Subcutaneous adipose tissue (tissue), 4 donors: ENCODE results near the gene VCP. TPM values are rescaled to one million over a fixed set of nuclear protein-coding genes. Genes with fewer than 3 reads are reported as not detected.

Experiments
- total RNA-seq, 4 donors: library from RNA; depleted of rRNA; stranded (reverse); fragments of >200 nt; gene quantifications; one replicate each; pipeline ENCODE4 v1.1.0, GENCODE V29; 2016
- TF ChIP-seq, protein P1 (sequence below): fragments of 450-650 bp; IDR thresholded peaks from one replicate; pipeline ENCODE4 v1.5.1; 2016; ENCODE audit warnings: low read depth, mild to moderate bottlenecking, control low read depth, antibody characterized with exemption, moderate library complexity

Gene VCP
- total RNA-seq, 4 donors from 2014 or later, result 123 to 199 (median 153) TPM

DNA sequence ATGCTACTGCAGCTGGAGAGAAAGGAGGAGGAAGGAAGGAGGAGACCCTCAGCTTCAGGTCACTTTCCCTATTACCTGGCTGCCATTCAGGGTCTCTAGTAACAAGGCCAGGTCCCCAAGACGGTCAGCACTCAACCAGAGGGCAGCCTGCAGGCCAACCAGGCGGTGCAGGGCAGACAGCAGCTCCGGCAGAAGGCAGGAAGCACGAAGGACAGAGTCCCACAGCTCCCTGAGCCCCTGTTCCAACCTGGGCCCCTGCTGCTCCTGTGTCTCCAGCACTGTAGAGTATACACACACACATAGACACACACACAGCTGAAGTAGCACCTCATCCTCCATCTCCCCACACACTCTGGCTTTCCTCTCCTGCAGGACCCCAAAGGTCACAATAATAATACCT is 5.6 kb upstream of the VCP start:
- TF ChIP-seq, protein P1, sequence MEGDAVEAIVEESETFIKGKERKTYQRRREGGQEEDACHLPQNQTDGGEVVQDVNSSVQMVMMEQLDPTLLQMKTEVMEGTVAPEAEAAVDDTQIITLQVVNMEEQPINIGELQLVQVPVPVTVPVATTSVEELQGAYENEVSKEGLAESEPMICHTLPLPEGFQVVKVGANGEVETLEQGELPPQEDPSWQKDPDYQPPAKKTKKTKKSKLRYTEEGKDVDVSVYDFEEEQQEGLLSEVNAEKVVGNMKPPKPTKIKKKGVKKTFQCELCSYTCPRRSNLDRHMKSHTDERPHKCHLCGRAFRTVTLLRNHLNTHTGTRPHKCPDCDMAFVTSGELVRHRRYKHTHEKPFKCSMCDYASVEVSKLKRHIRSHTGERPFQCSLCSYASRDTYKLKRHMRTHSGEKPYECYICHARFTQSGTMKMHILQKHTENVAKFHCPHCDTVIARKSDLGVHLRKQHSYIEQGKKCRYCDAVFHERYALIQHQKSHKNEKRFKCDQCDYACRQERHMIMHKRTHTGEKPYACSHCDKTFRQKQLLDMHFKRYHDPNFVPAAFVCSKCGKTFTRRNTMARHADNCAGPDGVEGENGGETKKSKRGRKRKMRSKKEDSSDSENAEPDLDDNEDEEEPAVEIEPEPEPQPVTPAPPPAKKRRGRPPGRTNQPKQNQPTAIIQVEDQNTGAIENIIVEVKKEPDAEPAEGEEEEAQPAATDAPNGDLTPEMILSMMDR, result no peak

DNA sequence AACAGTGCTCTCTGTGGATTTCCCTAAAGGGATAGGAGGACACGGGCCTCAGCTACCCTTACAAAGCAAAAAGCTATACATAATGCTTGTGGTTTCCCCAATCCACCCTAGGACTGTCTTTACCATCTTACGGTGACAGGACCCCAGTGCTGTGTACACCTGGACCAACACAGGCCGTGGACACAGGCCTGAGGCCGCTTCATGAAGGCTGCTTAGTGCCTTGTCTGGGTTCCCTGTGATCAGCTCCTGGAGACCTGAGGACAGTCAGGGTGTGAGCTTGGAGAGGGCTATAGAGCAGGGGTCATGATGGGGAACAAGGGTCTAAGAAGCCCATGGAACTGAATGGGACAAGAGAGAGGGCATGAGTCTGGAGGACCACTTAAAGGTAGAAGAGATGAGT is 4.4 kb upstream of the VCP start:
- TF ChIP-seq, protein P1, result no peak

DNA sequence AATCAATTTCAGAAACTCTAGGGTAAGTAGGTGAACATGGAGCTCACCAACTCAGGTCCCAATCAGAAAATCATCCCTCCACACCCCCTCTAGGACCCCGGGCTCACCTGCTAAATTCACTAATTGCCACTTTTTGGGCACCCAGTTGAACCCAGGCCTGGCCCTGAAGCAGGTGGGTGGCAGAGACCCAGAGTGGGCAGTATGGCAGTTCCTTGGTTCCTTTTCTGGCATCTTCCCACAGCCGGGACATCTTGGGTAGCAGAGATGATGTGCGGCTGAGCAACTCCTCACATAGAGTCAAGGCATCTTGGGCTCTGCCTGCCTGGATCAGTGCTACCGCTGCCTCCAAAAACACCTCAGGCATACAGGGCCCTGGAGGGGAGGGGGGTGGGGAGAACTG is 2.9 kb upstream of the VCP start:
- TF ChIP-seq, protein P1, result no peak

DNA sequence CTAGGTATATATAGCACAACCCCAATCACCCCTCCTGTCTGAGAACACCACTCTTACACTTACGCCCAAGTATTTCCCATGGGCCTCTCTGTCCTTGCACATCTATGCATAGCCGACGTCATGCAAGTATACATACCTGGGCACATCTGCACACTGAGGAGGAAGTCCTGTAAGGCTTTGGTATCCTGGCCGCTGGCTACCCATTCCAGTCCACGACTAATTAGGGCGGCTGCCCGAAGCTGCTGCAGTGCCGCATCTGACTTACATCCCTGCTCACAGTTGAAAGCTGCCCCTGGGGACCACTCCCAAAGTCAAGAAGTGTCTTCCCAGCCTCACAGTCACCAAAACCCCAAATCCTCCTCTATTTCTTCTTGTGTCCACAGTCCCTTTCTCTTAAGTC is 2.4 kb upstream of the VCP start:
- TF ChIP-seq, protein P1, result no peak

DNA sequence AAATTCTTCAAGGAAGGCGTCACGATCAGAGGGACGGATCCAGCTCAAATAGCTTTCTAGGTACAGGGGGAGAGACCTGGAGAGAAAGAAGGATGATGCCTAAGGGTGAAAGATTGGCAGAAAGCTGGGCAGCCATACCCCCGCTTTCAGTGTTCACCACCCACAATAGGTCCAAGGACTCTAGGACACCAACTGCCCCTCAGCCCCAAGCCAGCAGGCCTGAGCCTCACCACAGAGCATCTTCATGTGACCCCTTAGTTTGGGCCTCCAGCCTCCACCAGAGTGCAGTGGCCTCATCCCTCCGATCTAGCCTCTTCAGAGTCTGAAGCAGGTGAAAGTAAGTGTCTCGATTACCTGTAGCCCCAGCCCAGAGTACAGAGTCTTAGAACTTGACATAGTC is 1.7 kb upstream of the VCP start:
- TF ChIP-seq, protein P1, result no peak

DNA sequence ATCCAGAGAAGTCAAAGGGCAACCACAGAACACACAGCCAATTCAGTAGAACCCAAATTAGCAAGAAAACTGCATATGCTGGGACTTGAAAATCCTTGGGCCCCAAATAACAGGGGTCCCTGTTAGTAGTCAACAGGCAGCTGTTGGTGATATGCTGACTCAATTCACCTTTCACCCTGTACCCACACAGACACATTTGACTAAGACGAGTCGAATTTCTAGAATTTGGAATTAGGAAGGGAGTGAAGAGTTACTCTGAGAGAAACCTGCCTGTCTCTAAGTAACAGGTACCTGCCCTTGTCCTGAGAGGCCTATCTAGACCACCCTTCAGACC is 821 bp upstream of the VCP start:
- TF ChIP-seq, protein P1, result no peak

DNA sequence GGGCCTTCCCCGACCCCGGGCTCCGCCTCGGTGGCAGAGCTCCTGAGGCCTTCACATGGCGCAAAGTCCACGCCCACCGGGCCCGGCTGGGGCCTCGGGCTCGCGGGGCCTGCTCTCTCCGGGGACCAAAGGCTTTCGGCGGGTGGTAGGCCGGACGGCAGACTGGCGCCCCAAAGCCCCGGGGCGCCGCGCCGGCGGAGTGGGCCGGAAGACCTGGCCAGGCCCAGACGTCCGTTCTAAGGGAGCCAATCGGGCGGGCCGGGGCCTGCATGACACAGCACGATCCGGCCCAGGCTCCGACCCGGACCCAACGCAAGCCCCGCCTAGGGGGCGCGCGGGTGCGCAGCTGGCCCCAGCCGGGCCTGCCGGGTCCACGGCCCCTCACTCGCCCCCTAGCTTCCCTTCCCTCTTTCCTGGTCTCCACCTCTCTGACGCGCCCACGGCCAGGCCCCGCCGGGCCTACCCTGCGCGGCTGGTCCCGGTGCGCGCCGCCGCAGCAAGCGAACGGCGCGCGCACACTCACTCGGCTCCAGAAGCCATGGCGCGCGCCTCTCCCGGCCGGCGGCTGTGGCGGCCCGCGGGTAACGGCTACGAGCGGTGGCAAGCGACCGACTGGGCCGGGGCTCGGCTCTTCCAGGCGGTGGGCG is 488 bp downstream of the VCP start:
- TF ChIP-seq, protein P1, result no peak
